ENCODE results near the gene ATP1A2.

Gene ATP1A2

GRCh38 chr1:160133990-160134770, 18.6 kb downstream of the ATP1A2 start:
- TF ChIP-seq TAF1 (IDR thresholded peaks at IDR 0.05; ENCODE audit: borderline replicate concordance, insufficient read depth, low read length) (no peak), POLR2AphosphoS5 (IDR thresholded peaks at IDR 0.05; ENCODE audit: low read depth, low read length) (no peak), FOXP2 (optimal IDR thresholded peaks at IDR 0.05; ENCODE audit: borderline replicate concordance, extremely low read depth, extremely low read length, insufficient read depth) (no peak), REST (IDR thresholded peaks at IDR 0.05; ENCODE audit: insufficient read depth in 1 of 2, low read depth in 2 of 2, low read length in 2 of 2) (no peak), SIN3A (IDR thresholded peaks at IDR 0.05; ENCODE audit: borderline replicate concordance, insufficient read depth, low read length) (no peak)

GRCh38 chr1:160134791-160135572, 19.4 kb downstream of the ATP1A2 start:
- TF ChIP-seq SIN3A (IDR thresholded peaks at IDR 0.05; ENCODE audit: borderline replicate concordance, insufficient read depth, low read length) (no peak), REST (IDR thresholded peaks at IDR 0.05; ENCODE audit: insufficient read depth in 1 of 2, low read depth in 2 of 2, low read length in 2 of 2) (no peak), FOXP2 (optimal IDR thresholded peaks at IDR 0.05; ENCODE audit: borderline replicate concordance, extremely low read depth, extremely low read length, insufficient read depth) (no peak), POLR2AphosphoS5 (IDR thresholded peaks at IDR 0.05; ENCODE audit: low read depth, low read length) (no peak), TAF1 (IDR thresholded peaks at IDR 0.05; ENCODE audit: borderline replicate concordance, insufficient read depth, low read length) (no peak)

DNA sequence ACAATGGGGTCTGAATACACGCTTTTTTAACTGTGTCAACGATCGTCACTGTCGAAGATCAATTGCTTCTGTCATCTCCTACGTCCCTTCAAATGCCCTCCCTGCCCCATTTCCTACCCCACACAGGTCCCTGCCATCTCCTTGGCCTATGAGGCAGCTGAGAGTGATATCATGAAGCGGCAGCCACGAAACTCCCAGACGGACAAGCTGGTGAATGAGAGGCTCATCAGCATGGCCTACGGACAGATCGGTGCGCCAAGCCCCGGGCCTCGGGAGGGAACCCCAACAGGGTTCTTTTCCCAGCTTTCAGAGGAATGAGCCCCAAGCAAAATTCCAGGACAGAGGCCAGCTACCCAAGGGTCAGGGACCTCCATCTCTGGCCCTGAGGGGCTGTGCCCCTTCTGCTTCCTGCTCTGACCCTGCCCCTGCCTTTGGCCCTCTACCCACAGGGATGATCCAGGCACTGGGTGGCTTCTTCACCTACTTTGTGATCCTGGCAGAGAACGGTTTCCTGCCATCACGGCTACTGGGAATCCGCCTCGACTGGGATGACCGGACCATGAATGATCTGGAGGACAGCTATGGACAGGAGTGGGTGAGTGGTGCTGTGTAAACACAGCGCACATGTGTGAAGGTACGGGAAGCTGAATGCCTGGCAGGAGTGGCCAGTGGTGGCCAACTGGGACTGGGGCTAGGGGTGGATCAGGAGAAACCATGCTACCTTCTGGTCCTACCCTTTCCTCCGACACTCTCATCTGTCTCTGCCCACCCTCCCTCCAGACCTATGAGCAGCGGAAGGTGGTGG, 20.8 kb downstream of the ATP1A2 start:
- TF ChIP-seq SIN3A (IDR thresholded peaks at IDR 0.05; ENCODE audit: borderline replicate concordance, insufficient read depth, low read length) (no peak), REST (IDR thresholded peaks at IDR 0.05; ENCODE audit: insufficient read depth in 1 of 2, low read depth in 2 of 2, low read length in 2 of 2) (no peak)

GRCh38 chr1:160136926-160137200, 21.3 kb downstream of the ATP1A2 start:
- TF ChIP-seq REST (IDR thresholded peaks at IDR 0.05; ENCODE audit: insufficient read depth in 1 of 2, low read depth in 2 of 2, low read length in 2 of 2) (no peak), POLR2AphosphoS5 (IDR thresholded peaks at IDR 0.05; ENCODE audit: low read depth, low read length) (no peak), FOXP2 (optimal IDR thresholded peaks at IDR 0.05; ENCODE audit: borderline replicate concordance, extremely low read depth, extremely low read length, insufficient read depth) (no peak), TAF1 (IDR thresholded peaks at IDR 0.05; ENCODE audit: borderline replicate concordance, insufficient read depth, low read length) (no peak), SIN3A (IDR thresholded peaks at IDR 0.05; ENCODE audit: borderline replicate concordance, insufficient read depth, low read length) (no peak)
